ENCODE measurements around the gene CIC. TPM values are rescaled to one million over a fixed set of nuclear protein-coding genes. Genes with fewer than 3 reads are reported as not detected.

Gene CIC
- total RNA-seq, 1 experiment from 2014 or later = 21.2 TPM

DNA sequence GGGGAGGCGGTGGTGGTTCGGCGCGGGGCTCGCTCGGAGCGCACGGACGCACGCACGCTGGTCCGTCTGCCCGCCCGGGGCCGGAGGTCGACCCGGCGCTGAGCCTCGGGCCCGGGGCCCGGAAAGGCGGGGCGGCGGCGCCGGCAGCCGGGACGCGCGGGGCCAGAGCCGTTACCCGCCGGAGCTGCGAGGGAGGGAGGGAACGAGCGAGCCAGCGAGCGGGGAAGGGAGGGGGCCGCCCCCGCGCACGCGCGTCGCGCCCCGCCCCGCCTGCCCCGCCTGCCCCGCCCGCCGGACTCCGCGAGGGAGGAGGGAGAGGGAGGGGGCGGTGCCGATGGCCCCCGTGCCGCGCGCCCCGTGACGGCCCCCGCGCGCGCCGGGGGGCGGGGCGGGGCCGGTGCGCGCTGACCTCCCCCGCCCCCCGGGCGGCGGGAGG, 15.0 kb downstream of the CIC start:
- in situ Hi-C loops (cut with HindIII; ENCODE audit: low sequenced_read_pairs) = no loop called here
- DNase-seq (ENCODE audit: low spot score) = peak; percentile 74

- peak; percentile 47 for DNase-seq (ENCODE audit: low spot score)
- in situ Hi-C loops (cut with HindIII; ENCODE audit: low sequenced_read_pairs) = no loop called here
Observed at GRCh38 chr19:42284591-42285341, 15.7 kb downstream of the CIC start.

- DNase-seq (ENCODE audit: low spot score) = no peak
- in situ Hi-C loops (cut with HindIII; ENCODE audit: low sequenced_read_pairs) = no loop called here
Observed at GRCh38 chr19:42285541-42285941, 16.5 kb downstream of the CIC start.

DNA sequence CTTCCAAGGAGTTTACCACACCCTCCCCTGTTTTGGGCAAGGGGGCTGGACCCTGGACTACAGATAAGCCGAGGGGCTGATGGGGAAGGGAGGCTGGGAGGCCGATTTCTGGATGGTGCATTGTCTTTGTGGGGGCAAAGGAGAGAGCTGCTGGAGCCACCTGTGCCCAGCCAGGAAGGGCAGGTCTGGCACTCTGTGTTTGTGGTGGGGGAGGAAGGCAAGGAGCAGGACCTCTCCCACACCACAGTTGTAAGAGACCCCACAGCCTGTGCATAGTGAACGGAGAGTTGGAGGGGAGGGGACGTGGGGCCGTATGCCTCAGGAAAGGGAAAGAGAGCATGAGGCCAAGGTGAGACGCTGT, 16.9 kb downstream of the CIC start:
- DNase-seq (ENCODE audit: low spot score) = peak; percentile 16
- in situ Hi-C loops (cut with HindIII; ENCODE audit: low sequenced_read_pairs) = no loop called here

- in situ Hi-C loops (cut with HindIII; ENCODE audit: low sequenced_read_pairs) = no loop called here
- DNase-seq (ENCODE audit: low spot score) = peak; percentile 87
Observed at GRCh38 chr19:42286349-42287016, 17.4 kb downstream of the CIC start.

- in situ Hi-C loops (cut with HindIII; ENCODE audit: low sequenced_read_pairs) = no loop called here
- peak; percentile 21 for DNase-seq (ENCODE audit: low spot score)
Observed at GRCh38 chr19:42287017-42287826, 18.2 kb downstream of the CIC start.

DNA sequence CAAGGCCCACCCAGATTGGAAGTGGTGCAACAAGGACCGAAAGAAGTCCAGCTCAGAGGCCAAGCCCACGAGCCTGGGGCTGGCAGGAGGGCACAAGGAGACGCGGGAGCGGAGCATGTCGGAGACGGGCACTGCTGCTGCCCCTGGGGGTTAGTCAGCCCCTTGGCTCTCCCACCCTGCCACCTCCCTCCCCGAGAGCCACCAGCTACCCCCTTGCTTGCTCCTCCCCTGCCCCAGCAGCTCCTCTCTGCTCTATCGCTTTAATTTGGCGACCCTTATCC, 18.7 kb downstream of the CIC start:
- in situ Hi-C loops (cut with HindIII; ENCODE audit: low sequenced_read_pairs) = no loop called here
- no peak for DNase-seq (ENCODE audit: low spot score)

- no peak for DNase-seq (ENCODE audit: low spot score)
- in situ Hi-C loops (cut with HindIII; ENCODE audit: low sequenced_read_pairs) = no loop called here
Observed at GRCh38 chr19:42288387-42288786, 19.3 kb downstream of the CIC start.

- in situ Hi-C loops (cut with HindIII; ENCODE audit: low sequenced_read_pairs) = no loop called here
- no peak for DNase-seq (ENCODE audit: low spot score)
Observed at GRCh38 chr19:42288881-42289555, 20.0 kb downstream of the CIC start.

- in situ Hi-C loops (cut with HindIII; ENCODE audit: low sequenced_read_pairs) = no loop called here
- DNase-seq (ENCODE audit: low spot score) = peak; percentile 1
Observed at GRCh38 chr19:42289556-42290041, 20.5 kb downstream of the CIC start.

DNA sequence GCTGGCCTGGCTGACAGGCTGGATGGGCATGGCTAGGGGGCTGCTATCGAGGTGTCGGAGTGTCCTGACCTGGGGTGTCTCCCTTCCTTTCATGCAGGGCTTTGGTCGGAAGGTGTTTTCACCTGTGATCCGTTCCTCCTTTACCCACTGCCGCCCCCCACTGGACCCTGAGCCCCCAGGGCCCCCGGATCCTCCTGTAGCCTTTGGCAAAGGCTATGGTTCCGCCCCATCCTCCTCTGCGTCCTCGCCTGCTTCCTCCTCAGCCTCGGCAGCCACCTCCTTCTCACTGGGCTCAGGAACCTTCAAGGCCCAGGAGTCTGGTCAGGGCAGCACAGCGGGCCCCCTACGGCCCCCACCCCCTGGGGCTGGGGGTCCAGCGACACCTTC, 21.1 kb downstream of the CIC start:
- in situ Hi-C loops (cut with HindIII; ENCODE audit: low sequenced_read_pairs) = no loop called here
- DNase-seq (ENCODE audit: low spot score) = no peak

- in situ Hi-C loops (cut with HindIII; ENCODE audit: low sequenced_read_pairs) = no loop called here
- no peak for DNase-seq (ENCODE audit: low spot score)
Observed at GRCh38 chr19:42290523-42291434, 21.7 kb downstream of the CIC start.

DNA sequence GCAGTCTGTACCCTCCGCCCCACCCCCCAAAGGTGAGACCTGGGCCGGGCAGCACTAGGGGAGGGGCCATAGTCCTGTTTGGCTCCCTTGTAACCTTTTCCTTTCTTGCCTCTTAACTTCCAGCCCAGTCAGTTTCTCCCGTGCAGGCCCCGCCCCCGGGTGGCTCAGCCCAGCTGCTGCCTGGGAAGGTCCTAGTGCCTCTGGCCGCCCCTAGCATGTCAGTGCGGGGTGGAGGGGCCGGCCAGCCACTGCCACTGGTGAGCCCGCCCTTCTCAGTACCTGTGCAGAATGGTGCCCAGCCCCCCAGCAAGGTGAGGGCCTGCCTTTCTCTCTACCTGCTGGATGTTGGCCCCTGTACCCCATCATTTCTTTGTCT, 22.4 kb downstream of the CIC start:
- in situ Hi-C loops (cut with HindIII; ENCODE audit: low sequenced_read_pairs) = no loop called here
- peak; percentile 37 for DNase-seq (ENCODE audit: low spot score)

DNA sequence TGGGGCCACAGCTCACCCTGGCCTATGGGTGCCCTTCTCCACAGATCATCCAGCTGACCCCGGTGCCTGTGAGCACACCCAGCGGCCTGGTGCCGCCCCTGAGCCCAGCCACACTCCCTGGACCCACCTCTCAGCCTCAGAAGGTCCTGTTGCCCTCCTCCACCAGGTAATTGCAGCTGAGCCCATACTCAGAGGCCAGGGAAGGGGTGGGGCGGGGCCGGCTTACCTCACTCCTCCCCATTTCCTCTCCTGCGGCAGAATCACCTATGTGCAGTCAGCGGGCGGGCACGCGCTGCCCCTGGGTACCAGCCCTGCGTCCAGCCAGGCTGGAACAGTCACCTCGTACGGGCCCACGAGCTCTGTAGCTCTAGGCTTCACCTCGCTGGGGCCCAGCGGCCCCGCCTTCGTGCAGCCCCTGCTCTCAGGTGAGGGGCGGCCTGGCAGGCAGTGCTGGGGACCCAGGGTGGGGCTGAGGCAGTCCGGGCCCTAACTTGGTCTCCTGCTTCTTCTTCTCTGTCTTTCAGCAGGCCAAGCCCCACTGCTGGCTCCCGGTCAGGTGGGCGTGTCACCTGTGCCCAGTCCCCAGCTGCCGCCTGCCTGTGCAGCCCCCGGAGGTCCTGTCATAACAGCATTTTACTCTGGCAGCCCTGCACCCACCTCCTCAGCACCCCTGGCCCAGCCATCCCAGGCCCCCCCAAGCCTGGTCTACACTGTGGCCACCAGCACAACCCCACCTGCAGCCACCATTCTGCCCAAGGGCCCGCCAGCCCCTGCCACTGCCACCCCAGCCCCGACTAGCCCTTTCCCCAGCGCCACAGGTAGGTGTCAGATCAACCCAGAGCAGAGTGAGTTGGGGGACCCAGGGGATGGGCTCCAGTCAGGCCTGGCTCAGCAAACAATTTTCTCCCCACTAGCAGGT, 23.2 kb downstream of the CIC start:
- no peak for DNase-seq (ENCODE audit: low spot score)
- in situ Hi-C loops (cut with HindIII; ENCODE audit: low sequenced_read_pairs) = no loop called here

GRCh38 chr19:42292963-42293362, 23.9 kb downstream of the CIC start:
- DNase-seq (ENCODE audit: low spot score) = no peak
- in situ Hi-C loops (cut with HindIII; ENCODE audit: low sequenced_read_pairs) = no loop called here

- in situ Hi-C loops (cut with HindIII; ENCODE audit: low sequenced_read_pairs) = no loop called here
- no peak for DNase-seq (ENCODE audit: low spot score)
Observed at GRCh38 chr19:42293540-42293939, 24.5 kb downstream of the CIC start.

DNA sequence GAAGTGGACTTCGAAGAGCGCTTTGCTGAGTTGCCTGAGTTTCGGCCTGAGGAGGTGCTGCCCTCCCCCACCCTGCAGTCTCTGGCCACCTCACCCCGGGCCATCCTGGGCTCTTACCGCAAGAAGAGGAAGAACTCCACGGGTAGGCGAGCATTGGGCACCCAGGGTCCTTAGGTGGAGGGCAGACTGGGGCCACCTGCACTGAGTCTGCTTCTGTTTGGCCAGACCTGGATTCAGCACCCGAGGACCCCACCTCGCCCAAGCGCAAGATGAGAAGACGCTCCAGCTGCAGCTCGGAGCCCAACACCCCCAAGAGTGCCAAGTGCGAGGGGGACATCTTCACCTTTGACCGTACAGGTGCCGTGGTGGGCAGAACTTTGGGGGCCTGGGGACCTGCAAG, 24.9 kb downstream of the CIC start:
- in situ Hi-C loops (cut with HindIII; ENCODE audit: low sequenced_read_pairs) = no loop called here
- no peak for DNase-seq (ENCODE audit: low spot score)

Measured in G401 (cell line).